HepG2 (cell line): ENCODE results near the gene PPP1R1B. TPM values are rescaled to one million over a fixed set of nuclear protein-coding genes. Genes with fewer than 3 reads are reported as not detected.

Source experiments
- ATAC-seq: fragments of 200-7000 bp; cut with Tn5 transposase; 3 replicates; pipeline ENCODE4 v1.9.1; 2020; ENCODE audit warnings: mild to moderate bottlenecking, moderate library complexity
- BruUV-seq: library from RNA; stranded (reverse); fragments of 400-500 nt; replicated peaks from 2 replicates; lab custom pipeline; 2021; lab: Mats Ljungman, UMichigan
- CTCF ChIA-PET: fragments of 300-600 bp; formaldehyde crosslinking; extraction: SDS; loops from one replicate; lab custom pipeline; 2021; ENCODE audit warnings: low total read pairs, inconsistent platforms, low intra/inter-chr PET ratio; lab: Yijun Ruan, JAX
- POLR2A ChIA-PET: fragments of 350-600 bp; sonication (Branson Sonifier 250); formaldehyde crosslinking; loops from one replicate; lab custom pipeline; 2020; ENCODE audit warnings: antibody characterized with exemption, inconsistent platforms; lab: Yijun Ruan, JAX
- DNase-seq: peaks from one replicate; pipeline ENCODE4 v3.0.0-alpha.2; 2015; ENCODE audit warnings: low spot score
- FAIRE-seq: peaks from 3 replicates; lab custom pipeline; 2011; peaks lifted over from hg19 to GRCh38; lab: Jason Lieb, UNC
- H2AFZ ChIP-seq: one replicate; pipeline ENCODE4 v1.6.1; 2011; ENCODE audit warnings: low read length, inconsistent platforms
- H3K27ac ChIP-seq: fragments of 300-600 bp; 3 replicates; pipeline ENCODE4 v1.8.0; 2011; ENCODE audit warnings: mixed run types, mild to moderate bottlenecking, mixed read lengths, low read length, inconsistent platforms; ENCODE audit not compliant: insufficient read depth; ENCODE audit errors: extremely low read length
- H3K27me3 ChIP-seq, 2 experiments: fragments of 200-600 bp in 1 of 2; 2 replicates in 1 of 2; 3 replicates in 1 of 2; pipeline versions ENCODE4 v1.6.0 to v1.8.0; 2011; ENCODE audit warnings: low read length in 2 of 2, mild to moderate bottlenecking in 2 of 2, moderate library complexity in 2 of 2, inconsistent platforms in 1 of 2; ENCODE audit not compliant: insufficient read depth in 2 of 2, control insufficient read depth in 1 of 2
- H3K36me3 ChIP-seq, 2 experiments: fragments of 200-600 bp in 1 of 2; replicated peaks in 1 of 2; 2 replicates in 1 of 2; 3 replicates in 1 of 2; pipeline versions ENCODE4 v1.5.1 to v1.8.0; 2011; ENCODE audit warnings: low read length in 2 of 2, inconsistent platforms in 1 of 2; ENCODE audit not compliant: insufficient read depth in 2 of 2, control insufficient read depth in 1 of 2
- H3K4me1 ChIP-seq: 2 replicates; pipeline ENCODE4 v1.5.1; 2012; ENCODE audit warnings: low read length, inconsistent platforms; ENCODE audit not compliant: insufficient read depth
- H3K4me2 ChIP-seq: 2 replicates; pipeline ENCODE4 v1.6.0; 2011; ENCODE audit warnings: low read depth, low read length, inconsistent platforms
- H3K4me3 ChIP-seq, 3 experiments: fragments of 200-600 bp in 1 of 3; sonication (generic), shearing (Covaris generic) in 1 of 3; replicated peaks in 1 of 3; 2 replicates each; pipeline ENCODE4 v1.5.1; 2011 to 2016; ENCODE audit warnings: low read length in 3 of 3, inconsistent platforms in 2 of 3, low read depth in 2 of 3, mild to moderate bottlenecking in 2 of 3, control low read depth in 1 of 3, mixed read lengths in 1 of 3; ENCODE audit not compliant: insufficient read depth in 1 of 3
- H3K79me2 ChIP-seq: one replicate; pipeline ENCODE4 v1.6.1; 2011; ENCODE audit warnings: low read length, inconsistent platforms; ENCODE audit not compliant: insufficient read depth
- H3K9ac ChIP-seq: 2 replicates; pipeline ENCODE4 v1.6.0; 2011; ENCODE audit warnings: mild to moderate bottlenecking, low read depth, low read length, inconsistent platforms; ENCODE audit not compliant: insufficient read depth
- H3K9me3 ChIP-seq: 2 replicates; pipeline ENCODE4 v1.5.1; 2012; ENCODE audit warnings: mild to moderate bottlenecking, low read length
- H4K20me1 ChIP-seq: 2 replicates; pipeline ENCODE4 v1.6.0; 2011; ENCODE audit warnings: inconsistent platforms, mild to moderate bottlenecking, low read length, moderate library complexity; ENCODE audit not compliant: insufficient read depth
- FOXC1 ChIP-seq: sonication (generic); formaldehyde crosslinking; IDR thresholded peaks from 2 replicates; pipeline ENCODE4 v1.8.0; 2022; ENCODE audit warnings: mild to moderate bottlenecking, missing genetic modification reagents, borderline replicate concordance
- KLF13 ChIP-seq: sonication (generic); formaldehyde crosslinking; IDR thresholded peaks from 2 replicates; pipeline ENCODE4 v1.4.0; 2020; ENCODE audit warnings: mild to moderate bottlenecking, missing genetic modification reagents
- MBNL3 ChIP-seq: fragments of 250-450 bp; sonication (Bioruptor Pico); conservative IDR thresholded peaks from 2 replicates; pipeline ENCODE4 v1.8.0; 2022; ENCODE audit warnings: mild to moderate bottlenecking, inconsistent platforms
- NCOA1 ChIP-seq: sonication (generic); formaldehyde crosslinking; IDR thresholded peaks from 2 replicates; pipeline ENCODE4 v1.9.0; 2021; ENCODE audit warnings: missing genetic modification reagents
- SPEN ChIP-seq: sonication (generic); formaldehyde crosslinking; IDR thresholded peaks from 2 replicates; pipeline ENCODE4 v1.5.1; 2020; ENCODE audit warnings: low read depth, mild to moderate bottlenecking, missing genetic modification reagents
- SRY ChIP-seq: sonication (generic); formaldehyde crosslinking; IDR thresholded peaks from 2 replicates; pipeline ENCODE4 v1.8.0; 2022; ENCODE audit warnings: mild to moderate bottlenecking, missing genetic modification reagents
- ZNF572 ChIP-seq: sonication (generic); formaldehyde crosslinking; IDR thresholded peaks from 2 replicates; pipeline ENCODE4 v1.5.1; 2020; ENCODE audit warnings: mild to moderate bottlenecking, missing genetic modification reagents
- ZNF724P ChIP-seq: sonication (generic); formaldehyde crosslinking; IDR thresholded peaks from 2 replicates; pipeline ENCODE4 v1.8.0; 2022; ENCODE audit warnings: missing genetic modification reagents, borderline replicate concordance
- WGBS: methylation state at CpG from one replicate; pipeline ENCODE4 v1.1.6; 2017; ENCODE audit warnings: low lambda C conversion rate; 5-methylcytosine and 5-hydroxymethylcytosine counted together
- in situ Hi-C: cut with HindIII; loops from 2 replicates; pipeline ENCODE4 v1.10.0; 2017; ENCODE audit warnings: low pct_unique_long_range_greater_than_20kb; ENCODE audit not compliant: extremely low pct_ligation_motif_present
- intact Hi-C: fragments of 100-400 bp; cut with micrococcal nuclease; formaldehyde crosslinking; loops from one replicate; pipeline ENCODE4 v1.10.0; 2022; ENCODE audit not compliant: unreplicated experiment
- polyA plus RNA-seq, 8 experiments: library from polyadenylated mRNA; depleted of rRNA in 3 of 8; stranded (reverse) in 7 of 8; unstranded in 1 of 8; fragments of >200 nt; fragmentation: Illumina TruSeq in 4 of 8; extraction: Trizol in 4 of 8; gene quantifications; 2 replicates each; pipeline versions ENCODE4 v1.2.1 to v1.2.3, GENCODE V29; 2011 to 2016; ENCODE audit warnings: low read depth in 4 of 8, missing spikeins in 1 of 8, mixed read lengths in 1 of 8; ENCODE audit not compliant: insufficient read depth in 1 of 8
- total RNA-seq, 5 experiments: library from RNA; depleted of rRNA; stranded (reverse); fragments of >200 nt; fragmentation: Illumina TruSeq; extraction: Trizol; gene quantifications; 2 replicates each; pipeline ENCODE4 v1.2.3, GENCODE V29; 2016; ENCODE audit warnings: low read depth in 1 of 5
- TF ChIP-seq, protein P1 (sequence below): sonication (generic); formaldehyde crosslinking; IDR thresholded peaks from 2 replicates; pipeline ENCODE4 v1.5.0; 2020; ENCODE audit warnings: mild to moderate bottlenecking, missing genetic modification reagents
- TF ChIP-seq, protein P2 (sequence below): sonication (generic); formaldehyde crosslinking; IDR thresholded peaks from 2 replicates; pipeline ENCODE4 v1.5.0; 2020; ENCODE audit warnings: mild to moderate bottlenecking, missing genetic modification reagents, borderline replicate concordance
- TF ChIP-seq, protein P3 (sequence below): fragments of 450-650 bp; IDR thresholded peaks from 2 replicates; pipeline ENCODE4 v1.6.1; 2016

Gene PPP1R1B
- total and polyA plus RNA-seq, 2 of the 13 experiments (the other 11 are each of a cell fraction or from before 2014, with no cell fraction given): 0.08 TPM; not detected in 1

DNA sequence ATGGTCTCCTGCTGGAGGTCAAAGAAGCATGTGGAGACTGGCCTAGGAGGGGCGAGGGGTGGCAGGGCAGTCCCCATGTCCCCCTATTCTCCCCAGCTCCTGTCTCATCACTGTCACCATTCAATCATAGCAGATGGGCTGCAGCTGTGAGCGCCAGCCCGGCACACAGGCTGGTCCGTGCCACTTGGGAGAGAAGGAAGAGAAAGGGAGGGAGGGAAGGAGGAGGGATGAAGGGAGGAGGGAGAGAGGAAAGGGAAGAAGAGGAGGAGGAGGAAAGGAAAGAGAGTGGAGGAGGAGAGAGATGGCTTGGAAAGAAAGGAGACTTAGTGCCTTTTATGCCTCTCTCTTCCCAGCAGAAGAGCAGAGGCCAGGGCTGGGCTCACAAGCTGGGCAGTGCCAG lies 31.5 kb upstream of the PPP1R1B start (continued):
- TF ChIP-seq, protein P1, sequence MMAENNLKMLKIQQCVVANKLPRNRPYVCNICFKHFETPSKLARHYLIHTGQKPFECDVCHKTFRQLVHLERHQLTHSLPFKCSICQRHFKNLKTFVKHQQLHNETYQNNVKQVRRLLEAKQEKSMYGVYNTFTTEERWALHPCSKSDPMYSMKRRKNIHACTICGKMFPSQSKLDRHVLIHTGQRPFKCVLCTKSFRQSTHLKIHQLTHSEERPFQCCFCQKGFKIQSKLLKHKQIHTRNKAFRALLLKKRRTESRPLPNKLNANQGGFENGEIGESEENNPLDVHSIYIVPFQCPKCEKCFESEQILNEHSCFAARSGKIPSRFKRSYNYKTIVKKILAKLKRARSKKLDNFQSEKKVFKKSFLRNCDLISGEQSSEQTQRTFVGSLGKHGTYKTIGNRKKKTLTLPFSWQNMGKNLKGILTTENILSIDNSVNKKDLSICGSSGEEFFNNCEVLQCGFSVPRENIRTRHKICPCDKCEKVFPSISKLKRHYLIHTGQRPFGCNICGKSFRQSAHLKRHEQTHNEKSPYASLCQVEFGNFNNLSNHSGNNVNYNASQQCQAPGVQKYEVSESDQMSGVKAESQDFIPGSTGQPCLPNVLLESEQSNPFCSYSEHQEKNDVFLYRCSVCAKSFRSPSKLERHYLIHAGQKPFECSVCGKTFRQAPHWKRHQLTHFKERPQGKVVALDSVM (CRISPR knock-in tag): no peak
- TF ChIP-seq FOXC1 (CRISPR knock-in tag) (no peak), SPEN (CRISPR knock-in tag) (no peak), KLF13 (CRISPR knock-in tag) (no peak)

DNA sequence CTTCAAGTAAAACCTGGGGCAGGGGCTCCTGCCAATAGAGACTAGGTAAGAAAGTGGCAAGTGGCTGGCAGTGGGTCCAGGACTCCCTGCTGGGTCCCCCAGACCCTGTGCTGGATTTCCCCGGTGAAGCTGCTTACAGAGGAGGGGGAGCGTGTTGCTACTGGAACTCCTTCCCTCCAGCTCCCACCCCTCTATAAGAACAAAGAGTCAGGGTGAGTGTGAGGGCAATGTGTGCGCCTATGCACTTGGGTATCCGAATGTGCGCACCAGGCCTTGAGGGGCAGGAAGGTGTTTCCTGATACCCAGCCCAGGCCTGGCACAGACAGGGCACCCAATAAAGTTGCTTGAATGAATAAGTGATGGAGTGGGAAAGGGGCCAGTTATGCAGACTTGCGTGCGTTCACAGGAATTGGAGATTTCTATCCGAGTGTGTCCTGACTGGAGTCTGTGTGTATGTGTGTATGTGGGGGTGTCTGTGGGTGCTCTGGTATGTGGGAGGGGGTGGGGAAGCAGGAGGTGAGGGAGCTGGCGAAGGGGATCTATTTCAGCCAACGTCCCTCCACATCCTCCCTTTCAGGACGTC lies 30.7 kb upstream of the PPP1R1B start:
- Histone ChIP-seq H3K4me1 (no peaks in the 10 kb centered on the region), H4K20me1 (peaks cover 12% of the 10 kb centered on the region; the same call in 1 of the 2 replicates), H3K36me3 (no peaks in the 10 kb centered on the region), H3K27me3 (peaks cover 27 to 56% of the 10 kb centered on the region in 2 experiments), H2AFZ (no peak overlapping the region), H3K9me3 (no peaks in the 10 kb centered on the region), H3K27ac (no peak overlapping the region), H3K4me3 (no peak overlapping the region), H3K79me2 (no peaks in the 10 kb centered on the region), H3K9ac (no peak overlapping the region), H3K4me2 (no peak overlapping the region)
- FAIRE-seq: no peak
- CTCF ChIA-PET: no interaction called here
- 59% methylated on average over 11 of the region's 11 CpGs for WGBS
- no peak for ATAC-seq
- DNase-seq: no peak
- BruUV-seq: no TSS peak
- intact Hi-C loops (no loop called here), in situ Hi-C loops (no loop called here)
- POLR2A ChIA-PET: no interaction called here
- TF ChIP-seq, protein P2, sequence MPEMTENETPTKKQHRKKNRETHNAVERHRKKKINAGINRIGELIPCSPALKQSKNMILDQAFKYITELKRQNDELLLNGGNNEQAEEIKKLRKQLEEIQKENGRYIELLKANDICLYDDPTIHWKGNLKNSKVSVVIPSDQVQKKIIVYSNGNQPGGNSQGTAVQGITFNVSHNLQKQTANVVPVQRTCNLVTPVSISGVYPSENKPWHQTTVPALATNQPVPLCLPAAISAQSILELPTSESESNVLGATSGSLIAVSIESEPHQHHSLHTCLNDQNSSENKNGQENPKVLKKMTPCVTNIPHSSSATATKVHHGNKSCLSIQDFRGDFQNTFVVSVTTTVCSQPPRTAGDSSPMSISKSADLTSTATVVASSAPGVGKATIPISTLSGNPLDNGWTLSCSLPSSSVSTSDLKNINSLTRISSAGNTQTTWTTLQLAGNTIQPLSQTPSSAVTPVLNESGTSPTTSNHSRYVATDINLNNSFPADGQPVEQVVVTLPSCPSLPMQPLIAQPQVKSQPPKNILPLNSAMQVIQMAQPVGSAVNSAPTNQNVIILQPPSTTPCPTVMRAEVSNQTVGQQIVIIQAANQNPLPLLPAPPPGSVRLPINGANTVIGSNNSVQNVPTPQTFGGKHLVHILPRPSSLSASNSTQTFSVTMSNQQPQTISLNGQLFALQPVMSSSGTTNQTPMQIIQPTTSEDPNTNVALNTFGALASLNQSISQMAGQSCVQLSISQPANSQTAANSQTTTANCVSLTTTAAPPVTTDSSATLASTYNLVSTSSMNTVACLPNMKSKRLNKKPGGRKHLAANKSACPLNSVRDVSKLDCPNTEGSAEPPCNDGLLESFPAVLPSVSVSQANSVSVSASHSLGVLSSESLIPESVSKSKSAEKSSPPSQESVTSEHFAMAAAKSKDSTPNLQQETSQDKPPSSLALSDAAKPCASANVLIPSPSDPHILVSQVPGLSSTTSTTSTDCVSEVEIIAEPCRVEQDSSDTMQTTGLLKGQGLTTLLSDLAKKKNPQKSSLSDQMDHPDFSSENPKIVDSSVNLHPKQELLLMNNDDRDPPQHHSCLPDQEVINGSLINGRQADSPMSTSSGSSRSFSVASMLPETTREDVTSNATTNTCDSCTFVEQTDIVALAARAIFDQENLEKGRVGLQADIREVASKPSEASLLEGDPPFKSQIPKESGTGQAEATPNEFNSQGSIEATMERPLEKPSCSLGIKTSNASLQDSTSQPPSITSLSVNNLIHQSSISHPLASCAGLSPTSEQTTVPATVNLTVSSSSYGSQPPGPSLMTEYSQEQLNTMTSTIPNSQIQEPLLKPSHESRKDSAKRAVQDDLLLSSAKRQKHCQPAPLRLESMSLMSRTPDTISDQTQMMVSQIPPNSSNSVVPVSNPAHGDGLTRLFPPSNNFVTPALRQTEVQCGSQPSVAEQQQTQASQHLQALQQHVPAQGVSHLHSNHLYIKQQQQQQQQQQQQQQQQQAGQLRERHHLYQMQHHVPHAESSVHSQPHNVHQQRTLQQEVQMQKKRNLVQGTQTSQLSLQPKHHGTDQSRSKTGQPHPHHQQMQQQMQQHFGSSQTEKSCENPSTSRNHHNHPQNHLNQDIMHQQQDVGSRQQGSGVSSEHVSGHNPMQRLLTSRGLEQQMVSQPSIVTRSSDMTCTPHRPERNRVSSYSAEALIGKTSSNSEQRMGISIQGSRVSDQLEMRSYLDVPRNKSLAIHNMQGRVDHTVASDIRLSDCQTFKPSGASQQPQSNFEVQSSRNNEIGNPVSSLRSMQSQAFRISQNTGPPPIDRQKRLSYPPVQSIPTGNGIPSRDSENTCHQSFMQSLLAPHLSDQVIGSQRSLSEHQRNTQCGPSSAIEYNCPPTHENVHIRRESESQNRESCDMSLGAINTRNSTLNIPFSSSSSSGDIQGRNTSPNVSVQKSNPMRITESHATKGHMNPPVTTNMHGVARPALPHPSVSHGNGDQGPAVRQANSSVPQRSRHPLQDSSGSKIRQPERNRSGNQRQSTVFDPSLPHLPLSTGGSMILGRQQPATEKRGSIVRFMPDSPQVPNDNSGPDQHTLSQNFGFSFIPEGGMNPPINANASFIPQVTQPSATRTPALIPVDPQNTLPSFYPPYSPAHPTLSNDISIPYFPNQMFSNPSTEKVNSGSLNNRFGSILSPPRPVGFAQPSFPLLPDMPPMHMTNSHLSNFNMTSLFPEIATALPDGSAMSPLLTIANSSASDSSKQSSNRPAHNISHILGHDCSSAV (CRISPR knock-in tag): no peak
- no peak for TF ChIP-seq MBNL3
- TF ChIP-seq, protein P3, sequence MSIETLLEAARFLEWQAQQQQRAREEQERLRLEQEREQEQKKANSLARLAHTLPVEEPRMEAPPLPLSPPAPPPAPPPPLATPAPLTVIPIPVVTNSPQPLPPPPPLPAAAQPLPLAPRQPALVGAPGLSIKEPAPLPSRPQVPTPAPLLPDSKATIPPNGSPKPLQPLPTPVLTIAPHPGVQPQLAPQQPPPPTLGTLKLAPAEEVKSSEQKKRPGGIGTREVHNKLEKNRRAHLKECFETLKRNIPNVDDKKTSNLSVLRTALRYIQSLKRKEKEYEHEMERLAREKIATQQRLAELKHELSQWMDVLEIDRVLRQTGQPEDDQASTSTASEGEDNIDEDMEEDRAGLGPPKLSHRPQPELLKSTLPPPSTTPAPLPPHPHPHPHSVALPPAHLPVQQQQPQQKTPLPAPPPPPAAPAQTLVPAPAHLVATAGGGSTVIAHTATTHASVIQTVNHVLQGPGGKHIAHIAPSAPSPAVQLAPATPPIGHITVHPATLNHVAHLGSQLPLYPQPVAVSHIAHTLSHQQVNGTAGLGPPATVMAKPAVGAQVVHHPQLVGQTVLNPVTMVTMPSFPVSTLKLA: no peak
- TF ChIP-seq ZNF572 (CRISPR knock-in tag): no peak
- no peak for TF ChIP-seq SRY (CRISPR knock-in tag)
- TF ChIP-seq NCOA1 (CRISPR knock-in tag): no peak
- no peak for TF ChIP-seq ZNF724P
